Measurements from ENCODE around the gene GAB2.
"Not testable (repeated sequence)": the region's sequence is repeated elsewhere in the genome, so short reads cannot be mapped to it uniquely, and the experiment has no call there.

GAB2 gene

GRCh38 chr11:78417175-78417887 lies at the start of gene GAB2:
TSS of gene GAB2 (minus strand) at chr11:78417820. CDS start at chr11:78417720, 100 bp downstream.
- DNase-seq, result no peak

GRCh38 chr11:78467370-78467769 lies 49.8 kb upstream of the GAB2 start:
- DNase-seq, result no peak

- DNase-seq, result no peak
Measured at GRCh38 chr11:78465169-78465942, 47.7 kb upstream of the GAB2 start.

GRCh38 chr11:78464787-78465168 lies 47.2 kb upstream of the GAB2 start:
- not testable (repeated sequence) for DNase-seq

DNA sequence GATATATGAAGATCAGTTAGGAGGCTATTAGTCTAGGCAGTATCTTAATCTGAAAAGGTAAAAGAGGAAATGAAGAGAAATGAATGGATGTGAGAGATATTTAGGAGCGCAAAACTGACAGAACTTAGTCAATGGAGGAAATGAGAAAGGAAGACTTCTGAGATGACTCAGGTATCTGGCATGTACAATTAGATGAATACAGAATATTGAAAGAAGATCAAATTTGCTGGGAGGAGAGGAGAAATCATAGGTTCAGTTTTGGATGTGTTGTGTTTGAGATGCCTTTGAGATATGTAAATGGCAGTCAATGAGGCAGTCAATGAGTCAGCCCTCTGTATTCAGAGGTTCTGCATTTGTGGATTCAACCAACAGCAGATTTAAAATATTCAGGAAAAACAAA lies 42.9 kb upstream of the GAB2 start:
- no peak for DNase-seq

GRCh38 chr11:78459738-78460137 lies 42.1 kb upstream of the GAB2 start:
- DNase-seq, result no peak

DNA sequence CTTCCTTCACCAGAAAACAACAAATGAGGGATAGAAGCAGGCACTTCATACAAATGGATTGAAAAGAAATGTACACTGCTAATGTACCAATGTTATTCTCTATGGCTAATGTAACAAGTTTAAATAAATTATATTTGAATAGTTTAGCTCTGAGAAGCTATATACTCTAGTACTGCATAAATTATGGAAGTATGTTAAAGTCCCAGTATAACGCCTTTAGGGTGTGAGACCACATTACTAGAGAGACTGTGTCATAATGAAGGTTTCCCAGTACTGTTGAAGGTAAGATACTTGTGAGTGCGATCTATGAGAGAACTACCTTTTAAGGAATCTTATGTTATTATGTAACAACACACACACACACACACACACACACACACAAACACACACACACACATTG lies 39.8 kb upstream of the GAB2 start:
- DNase-seq, result no peak

- DNase-seq, result no peak
Measured at GRCh38 chr11:78453140-78453935, 35.7 kb upstream of the GAB2 start.

DNA sequence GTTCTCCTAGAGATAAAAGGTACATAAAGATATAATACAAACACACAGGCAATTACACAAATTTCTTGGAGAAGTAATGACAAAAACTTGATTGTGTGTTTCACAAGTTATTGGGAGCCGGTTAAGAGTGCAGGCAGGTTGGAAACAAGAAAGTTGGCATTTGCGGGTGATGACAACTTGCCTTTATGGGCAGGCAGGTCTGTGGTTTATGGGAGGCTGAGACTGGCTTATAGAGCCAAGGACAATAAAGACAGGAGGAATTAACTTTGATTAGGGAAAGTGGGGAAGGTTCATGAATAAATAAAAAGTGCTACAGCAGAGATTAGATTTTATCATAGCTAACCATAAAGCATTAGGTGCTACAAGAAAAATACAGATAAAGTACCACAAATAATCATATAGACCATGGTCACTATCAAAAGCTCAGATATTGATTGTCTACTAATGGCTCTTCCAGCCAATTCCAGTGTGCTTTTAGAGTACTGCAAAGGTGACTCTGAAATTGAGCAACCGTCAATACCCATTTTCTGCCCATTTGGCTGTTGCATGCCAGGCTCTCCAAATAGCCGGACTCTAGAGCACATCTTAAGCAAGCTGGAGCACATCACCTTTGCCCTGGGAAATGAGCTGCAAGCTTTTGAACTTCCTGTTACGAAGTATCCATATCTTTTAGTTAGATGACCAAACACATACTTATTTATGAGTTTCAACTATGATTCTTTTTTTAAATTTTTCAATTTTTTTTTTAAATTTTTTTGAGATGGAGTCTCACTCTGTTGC lies 33.9 kb upstream of the GAB2 start:
- DNase-seq, result no peak

- no peak for DNase-seq
Measured at GRCh38 chr11:78450866-78451265, 33.2 kb upstream of the GAB2 start.

DNA sequence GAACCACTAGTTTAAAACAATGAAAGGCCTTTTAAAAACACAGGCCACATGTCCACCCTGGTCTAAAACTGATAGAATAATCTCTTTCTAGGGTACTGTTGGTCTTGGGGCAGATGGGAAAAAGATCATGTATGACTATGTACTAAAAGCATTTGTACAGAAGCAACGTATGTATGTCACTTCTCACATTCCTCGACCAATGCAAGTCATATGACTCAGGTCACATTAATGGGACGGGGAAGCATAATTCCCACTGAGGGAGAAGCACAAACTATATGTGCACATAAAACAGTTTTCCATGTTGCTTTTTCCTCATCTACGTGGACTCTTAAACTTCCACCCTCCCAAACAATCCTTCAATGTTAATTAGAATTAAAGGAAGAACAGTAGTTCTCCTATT lies 32.2 kb upstream of the GAB2 start:
- no peak for DNase-seq

GRCh38 chr11:78446210-78446609 lies 28.6 kb upstream of the GAB2 start:
- DNase-seq, result no peak

DNA sequence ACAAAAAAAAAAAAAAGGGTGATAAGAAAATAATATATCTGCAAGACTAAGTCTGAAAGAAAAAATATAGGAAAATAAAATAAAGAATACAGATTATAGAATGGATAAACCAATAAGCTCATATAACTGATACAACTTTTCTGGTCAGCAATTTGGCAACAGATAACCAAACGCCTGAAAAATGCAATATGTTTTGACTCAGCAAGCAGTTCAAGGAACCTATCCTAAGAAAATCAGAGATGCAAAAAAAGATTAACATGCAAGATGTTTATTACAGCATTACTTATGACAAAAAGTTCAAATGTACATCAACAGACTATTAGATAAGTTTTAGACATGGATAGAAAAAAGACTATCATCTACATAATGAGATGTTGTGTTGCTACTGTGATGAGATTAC lies 27.1 kb upstream of the GAB2 start:
- no peak for DNase-seq

- DNase-seq, result no peak
Measured at GRCh38 chr11:78441956-78442355, 24.3 kb upstream of the GAB2 start.

DNA sequence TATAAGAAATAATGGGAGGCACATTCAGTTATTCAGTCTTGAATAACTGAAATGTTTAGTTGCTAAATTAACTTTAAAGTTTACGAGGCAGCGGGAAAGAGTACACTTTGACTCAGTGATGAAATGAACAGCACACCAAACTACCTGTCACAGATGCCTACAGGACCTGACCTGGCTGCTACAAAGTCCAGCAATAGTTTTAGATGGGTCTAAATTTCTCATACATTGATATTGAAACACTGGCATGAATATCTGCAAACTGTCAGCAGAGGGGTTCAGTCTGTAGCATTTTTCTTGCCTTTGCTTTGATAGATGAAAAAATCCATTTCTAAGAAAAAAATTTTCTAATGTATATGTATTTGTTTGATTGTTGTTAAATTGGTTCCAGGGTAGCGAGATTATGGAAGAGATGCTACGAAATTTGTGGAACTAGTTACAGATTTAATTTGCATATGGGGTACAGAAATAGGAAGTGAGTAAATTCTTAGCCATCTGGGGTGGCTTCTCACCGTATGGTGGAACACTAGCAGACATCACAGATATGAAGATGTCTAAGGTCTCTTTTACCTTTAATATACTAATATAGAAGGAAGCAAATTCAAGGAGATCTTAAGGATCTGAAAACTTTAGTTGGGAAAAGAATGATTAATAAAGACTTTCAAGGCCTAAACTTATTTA lies 20.8 kb upstream of the GAB2 start:
- DNase-seq, result no peak

GRCh38 chr11:78432956-78433355 lies 15.3 kb upstream of the GAB2 start:
- DNase-seq, result no peak

- no peak for DNase-seq
Measured at GRCh38 chr11:78432058-78432515, 14.5 kb upstream of the GAB2 start.

DNA sequence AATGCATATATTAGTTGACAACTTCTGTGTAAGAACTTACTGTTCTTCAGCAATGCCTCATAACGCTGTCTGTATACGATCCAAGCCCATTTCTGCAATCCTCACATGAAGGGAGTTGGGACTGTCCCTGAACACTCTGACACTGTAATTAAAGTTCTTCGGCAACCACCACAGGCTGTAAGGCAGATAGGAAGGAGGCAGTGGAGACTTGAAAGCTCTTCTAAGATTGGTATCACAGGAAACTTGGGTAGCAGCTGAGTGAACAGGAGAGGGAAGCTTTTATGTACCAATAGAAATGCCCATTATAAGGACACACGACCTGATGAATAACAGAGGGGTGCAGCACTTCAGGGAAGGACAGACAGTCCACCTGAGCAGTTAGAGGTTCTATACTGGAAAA lies 12.0 kb upstream of the GAB2 start:
- DNase-seq, result no peak

- no peak for DNase-seq
Measured at GRCh38 chr11:78429209-78429608, 11.6 kb upstream of the GAB2 start.

DNA sequence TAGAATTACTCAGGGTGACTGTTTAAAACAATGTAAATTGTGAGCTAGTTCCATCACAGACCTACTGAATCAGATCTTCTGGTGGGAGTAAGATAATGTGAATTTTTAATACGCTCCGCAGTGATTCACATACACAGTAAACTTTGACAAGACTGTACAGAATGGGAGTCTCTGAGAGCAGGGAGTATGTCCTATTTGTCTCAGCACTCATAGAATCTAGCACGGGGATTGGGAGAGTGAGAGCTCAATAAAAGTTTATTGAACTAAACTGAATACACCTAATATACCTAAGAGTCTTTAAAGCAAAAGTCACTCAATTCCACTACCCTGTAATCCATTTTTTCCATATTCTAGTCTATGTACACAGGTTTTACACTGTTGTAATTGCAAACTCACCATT lies 11.2 kb upstream of the GAB2 start:
- DNase-seq, result no peak

DNA sequence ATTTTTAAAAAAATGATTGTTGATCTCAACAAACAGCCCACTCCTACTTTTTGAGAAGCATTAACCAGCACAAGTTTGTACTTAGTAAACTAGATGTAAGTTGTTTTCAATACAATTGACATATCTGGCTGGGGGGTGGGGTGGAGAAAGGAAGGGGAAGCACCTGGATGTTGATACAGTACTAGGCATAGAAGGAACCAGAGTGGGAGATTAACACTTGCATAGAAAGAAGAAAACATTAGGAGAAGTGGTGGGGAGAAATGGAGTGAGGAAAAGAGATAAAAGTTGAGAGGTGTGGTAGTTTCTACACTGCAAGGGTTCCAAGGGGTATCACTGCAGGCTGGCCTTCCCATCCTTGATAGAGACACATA lies 10.6 kb upstream of the GAB2 start:
- no peak for DNase-seq

GRCh38 chr11:78427615-78428265 lies 10.1 kb upstream of the GAB2 start:
- DNase-seq, result no peak
